Inflammatory macrophage (primary cell): ENCODE data around the gene BCAM.
"Not testable (repeated sequence)": the region's sequence is repeated elsewhere in the genome, so short reads cannot be mapped to it uniquely, and the experiment has no call there.

Experiments used
- DNase-seq, 2 donors: peaks; one replicate each; pipeline ENCODE4 v3.0.0-alpha.2; 2020 to 2022
- total RNA-seq, 18 experiments: gene quantifications; one replicate each; lab custom pipeline; 2026; ENCODE audit warnings: mixed read lengths in 6 of 18, inconsistent platforms in 2 of 18; lab: John Stamatoyannopoulos, UW

BCAM gene, protein sequence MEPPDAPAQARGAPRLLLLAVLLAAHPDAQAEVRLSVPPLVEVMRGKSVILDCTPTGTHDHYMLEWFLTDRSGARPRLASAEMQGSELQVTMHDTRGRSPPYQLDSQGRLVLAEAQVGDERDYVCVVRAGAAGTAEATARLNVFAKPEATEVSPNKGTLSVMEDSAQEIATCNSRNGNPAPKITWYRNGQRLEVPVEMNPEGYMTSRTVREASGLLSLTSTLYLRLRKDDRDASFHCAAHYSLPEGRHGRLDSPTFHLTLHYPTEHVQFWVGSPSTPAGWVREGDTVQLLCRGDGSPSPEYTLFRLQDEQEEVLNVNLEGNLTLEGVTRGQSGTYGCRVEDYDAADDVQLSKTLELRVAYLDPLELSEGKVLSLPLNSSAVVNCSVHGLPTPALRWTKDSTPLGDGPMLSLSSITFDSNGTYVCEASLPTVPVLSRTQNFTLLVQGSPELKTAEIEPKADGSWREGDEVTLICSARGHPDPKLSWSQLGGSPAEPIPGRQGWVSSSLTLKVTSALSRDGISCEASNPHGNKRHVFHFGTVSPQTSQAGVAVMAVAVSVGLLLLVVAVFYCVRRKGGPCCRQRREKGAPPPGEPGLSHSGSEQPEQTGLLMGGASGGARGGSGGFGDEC
- total RNA-seq: 0 to 0.29 (median 0.04) reads per million in 18 experiments

DNA sequence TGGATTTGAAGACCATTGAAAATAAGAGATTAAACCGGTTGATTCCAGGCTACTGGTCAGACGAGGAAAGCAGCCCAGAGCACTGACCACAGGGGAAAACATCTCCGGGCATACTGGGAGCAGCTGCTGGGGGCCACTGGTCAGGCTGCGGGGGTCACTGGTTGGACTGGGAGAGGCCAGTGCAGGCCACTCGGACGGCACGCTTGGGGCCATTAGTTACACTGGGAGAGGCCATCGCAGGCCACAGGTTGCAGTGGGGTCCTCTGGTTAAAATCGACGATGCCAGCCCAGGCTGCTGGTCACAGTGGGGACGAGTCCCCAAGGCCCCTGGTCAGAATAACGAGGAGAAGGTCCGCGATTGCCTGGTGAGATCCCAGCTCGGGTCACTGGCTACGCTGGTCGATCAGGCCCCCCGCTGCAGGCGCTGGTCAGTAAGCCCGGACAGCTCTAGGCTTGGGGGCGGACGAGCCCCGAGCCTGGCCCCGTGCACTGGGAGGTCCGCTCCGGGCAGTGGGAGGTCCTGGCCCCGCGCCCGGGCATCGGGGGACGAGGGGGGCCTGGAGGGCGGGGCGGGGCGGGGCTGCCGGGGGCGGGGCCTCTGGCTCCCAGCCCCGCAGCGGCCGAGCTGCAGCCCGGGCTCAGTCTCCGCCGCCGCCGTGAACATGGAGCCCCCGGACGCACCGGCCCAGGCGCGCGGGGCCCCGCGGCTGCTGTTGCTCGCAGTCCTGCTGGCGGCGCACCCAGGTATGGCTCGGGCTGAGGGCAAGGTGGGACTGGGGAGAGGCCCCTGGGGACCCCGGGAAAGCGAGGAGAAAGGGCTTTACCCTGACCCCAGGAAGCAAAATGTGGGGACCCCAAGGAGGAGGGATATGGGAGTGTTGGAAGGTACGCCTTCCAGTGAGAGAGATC lies at the start of gene BCAM:
BCAM (plus strand) TSS at position 641 of the 909 bp plus-strand sequence; CDS start at position 663, 22 bp downstream.
- peak in 1 of 2 donors; percentile 17 for DNase-seq

- no peak for DNase-seq
These were observed 46.9 kb upstream of the BCAM start for GRCh38 chr19:44762038-44762437.

DNA sequence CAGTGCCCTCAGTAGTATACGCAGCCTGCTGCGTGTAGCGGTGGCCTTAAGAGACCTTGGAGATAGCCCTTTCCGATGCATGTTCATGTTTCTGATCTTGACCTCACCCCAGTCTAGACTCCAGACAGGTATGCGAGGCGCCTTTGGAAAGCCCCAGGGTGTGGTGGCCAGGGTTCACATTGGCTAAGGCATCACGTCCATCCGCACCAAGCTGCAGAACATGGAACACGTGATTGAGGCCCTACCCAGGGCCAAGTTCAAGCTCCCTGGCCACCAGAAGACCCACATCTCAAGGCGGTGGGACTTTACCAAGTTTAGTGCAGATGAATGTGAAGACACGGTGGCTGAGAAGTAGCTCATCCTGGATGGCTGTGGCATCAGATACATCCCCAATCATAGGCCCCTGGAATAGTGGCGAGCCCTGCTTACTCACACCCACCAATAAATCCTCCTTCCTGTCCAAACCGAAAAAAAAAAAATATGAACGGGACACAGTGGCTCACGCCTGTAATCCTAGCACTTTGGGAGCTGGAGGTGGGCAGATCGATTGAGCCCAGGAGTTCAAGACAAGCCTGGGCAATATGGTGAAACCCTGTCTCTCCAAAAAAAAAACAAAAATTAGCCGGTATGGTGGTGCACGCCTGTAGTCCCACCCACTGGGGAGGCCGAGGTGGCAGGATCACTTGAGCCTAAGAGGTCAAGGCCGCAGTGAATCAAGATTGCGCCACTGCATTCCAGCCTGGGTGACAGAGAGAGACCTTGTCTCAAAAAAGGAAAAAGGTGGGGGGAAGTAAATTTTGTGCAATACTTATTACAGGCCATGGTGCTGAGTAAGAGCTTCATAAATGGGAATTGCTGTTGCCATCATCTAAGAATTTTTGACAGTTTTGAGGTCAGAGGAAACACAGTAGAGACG lies 43.6 kb upstream of the BCAM start:
- peak; percentile 86 to 90 for DNase-seq

- DNase-seq: no peak
These were observed 43.0 kb upstream of the BCAM start for GRCh38 chr19:44765949-44766335.

- DNase-seq: peak; percentile 74 to 91
These were observed 41.4 kb upstream of the BCAM start for GRCh38 chr19:44767295-44768180.

DNA sequence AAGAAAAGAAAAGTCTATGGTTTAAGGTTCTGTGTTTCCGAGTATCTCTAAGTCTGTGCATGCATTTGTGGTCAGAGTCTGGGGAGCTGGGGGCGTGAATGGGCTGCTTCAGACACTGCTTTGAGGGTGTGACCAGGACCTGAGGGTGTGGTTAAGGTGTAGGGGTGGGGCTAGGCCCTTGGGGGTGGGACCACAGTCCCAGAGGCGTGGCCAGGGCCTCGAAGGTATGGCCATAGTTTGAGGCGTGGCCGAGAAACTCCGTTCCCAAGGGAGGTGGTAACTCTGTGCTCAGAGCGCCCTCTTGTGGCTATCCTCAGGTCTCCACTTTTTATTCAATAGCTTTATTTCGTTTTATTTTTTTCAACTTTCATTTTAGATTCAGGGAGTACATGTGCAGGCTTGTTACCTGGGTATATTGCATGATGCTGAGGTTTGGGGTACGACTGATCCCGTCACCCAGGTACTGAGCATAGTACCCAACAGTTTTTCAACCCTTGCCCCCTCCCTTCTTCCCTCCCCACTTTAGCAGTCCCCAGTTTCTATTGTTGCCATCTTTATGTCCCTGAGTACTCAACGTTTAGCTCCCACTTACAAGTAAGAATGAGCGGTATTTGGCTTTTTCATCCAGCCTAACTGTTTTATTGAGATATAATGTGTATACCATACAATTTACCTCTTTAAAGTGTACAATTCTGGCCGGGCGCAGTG lies 38.2 kb upstream of the BCAM start:
- DNase-seq: peak; percentile 98 to 99

- not testable (repeated sequence) for DNase-seq
These were observed 36.8 kb upstream of the BCAM start for GRCh38 chr19:44772144-44772543.

DNA sequence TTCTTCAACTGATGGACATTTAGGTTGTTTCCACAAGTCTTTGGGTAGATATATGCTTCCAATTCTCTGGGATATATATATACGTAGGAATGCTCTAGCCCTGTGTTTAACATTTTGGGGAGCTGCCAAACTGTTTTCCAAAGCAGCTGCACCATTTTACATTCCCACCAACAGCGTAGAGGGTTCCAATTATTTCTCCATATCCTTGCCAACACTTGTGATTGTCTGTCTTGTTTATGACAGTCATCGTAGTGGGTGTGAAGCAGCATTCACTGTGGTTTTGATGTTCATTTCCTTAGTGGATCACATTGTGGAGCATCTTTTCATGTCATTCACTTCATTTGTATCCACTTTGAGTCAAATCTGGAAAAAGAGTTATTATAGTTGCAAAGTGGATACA lies 35.9 kb upstream of the BCAM start:
- DNase-seq: no peak

DNA sequence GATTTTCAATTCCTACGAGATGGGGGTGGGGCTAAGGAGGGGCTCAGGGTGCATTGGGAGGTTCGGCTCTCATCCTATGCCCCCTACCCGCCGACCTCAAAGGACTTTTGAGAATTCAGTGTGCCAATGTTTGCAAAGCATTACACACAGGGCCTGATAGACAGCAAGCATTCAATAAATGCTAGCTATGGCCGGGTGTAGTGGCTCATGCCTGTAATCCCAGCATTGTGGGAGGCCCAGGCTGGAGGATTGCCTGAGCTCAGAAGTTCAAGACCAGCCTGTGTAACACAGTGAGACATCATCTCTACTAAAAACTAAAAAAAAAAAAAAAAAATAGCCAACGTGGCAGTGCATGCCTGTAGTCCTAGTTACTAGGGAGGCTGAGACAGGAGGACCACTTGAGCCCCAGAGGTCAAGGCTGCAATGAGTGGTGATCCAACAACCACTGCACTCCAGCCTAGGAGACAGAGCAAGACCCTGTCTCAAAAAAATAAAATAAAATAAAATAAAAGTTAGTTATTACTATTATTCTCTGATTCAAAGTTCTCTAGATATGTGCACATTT lies 33.1 kb upstream of the BCAM start:
- no peak for DNase-seq

DNA sequence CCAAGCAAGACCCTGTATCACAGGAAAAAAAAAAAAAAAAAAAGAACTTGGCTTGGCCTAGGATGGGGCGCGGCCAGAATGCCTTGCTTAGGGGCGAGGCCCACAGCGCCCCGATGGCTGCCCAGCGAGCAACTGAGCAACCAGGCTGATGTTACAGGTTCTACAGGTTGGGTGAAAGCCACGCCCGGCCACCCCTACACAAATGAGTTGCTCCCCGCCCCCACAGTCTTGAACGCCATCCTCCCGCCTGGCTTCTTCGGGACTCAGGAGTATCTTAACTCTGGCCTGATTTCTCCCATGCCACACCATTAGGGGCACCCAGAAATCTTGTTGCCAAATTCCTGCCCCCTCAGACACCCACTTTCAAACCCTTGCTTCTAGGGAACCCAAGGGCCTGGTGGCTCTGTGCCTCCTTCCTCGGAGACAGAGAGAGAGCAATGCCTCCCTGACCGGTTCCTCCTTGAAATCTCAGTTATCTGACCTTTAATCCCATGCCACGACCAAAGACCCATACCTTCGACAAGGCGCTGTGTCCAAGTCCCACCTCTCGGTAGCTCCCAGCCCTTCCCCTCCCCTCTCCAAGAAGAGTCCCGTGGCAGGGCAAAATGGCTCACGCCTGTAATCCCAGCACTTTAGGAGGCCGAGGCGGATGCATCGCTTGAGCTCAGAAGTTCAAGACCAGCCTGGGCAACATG lies 32.4 kb upstream of the BCAM start:
- DNase-seq: no peak

- DNase-seq: no peak
These were observed 31.1 kb upstream of the BCAM start, which contains the start of gene CBLC for GRCh38 chr19:44777715-44778347. Gene CBLC (plus strand): TSS chr19:44777890. CDS start chr19:44777932, 42 bp downstream.

GRCh38 chr19:44779150-44779549 lies 29.8 kb upstream of the BCAM start:
- no peak for DNase-seq

DNA sequence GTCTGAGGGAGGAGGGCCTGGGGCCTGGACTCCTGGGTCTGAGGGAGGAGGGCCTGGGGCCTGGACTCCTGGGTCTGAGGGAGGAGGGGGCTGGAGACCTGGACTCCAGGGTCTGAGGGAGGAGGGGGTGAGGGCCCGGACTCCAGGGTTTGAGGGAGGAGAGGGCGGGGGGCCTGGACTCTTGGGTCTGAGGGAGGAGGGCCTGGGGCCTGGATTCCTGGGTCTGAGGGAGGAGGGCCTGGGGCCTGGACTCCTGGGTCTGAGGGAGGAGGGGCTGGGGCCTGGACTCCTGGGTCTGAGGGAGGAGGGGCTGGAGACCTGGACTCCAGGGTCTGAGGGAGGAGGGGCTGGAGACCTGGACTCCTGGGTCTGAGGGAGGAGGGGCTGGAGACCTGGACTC lies 27.2 kb upstream of the BCAM start:
- not testable (repeated sequence) for DNase-seq

DNA sequence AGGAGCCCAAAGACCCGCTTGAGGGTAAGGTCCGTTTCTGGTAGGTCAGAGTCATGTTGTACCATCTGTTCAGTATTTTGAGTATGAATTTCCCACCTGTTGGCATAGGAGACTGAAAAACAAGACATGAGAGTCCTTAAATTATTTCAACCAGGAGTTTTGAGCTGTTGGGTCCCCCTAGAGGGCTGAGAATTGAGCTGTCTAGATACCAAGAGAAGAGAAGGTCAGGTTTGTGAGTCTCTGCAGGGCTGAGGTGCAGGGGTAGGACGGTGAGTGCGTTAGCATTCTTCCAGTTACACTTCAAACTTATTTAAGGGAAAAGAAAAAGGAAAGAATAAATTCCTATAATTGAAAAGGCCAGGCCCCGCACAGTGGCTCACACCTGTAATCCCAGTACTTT lies 26.2 kb upstream of the BCAM start:
- no peak for DNase-seq

DNA sequence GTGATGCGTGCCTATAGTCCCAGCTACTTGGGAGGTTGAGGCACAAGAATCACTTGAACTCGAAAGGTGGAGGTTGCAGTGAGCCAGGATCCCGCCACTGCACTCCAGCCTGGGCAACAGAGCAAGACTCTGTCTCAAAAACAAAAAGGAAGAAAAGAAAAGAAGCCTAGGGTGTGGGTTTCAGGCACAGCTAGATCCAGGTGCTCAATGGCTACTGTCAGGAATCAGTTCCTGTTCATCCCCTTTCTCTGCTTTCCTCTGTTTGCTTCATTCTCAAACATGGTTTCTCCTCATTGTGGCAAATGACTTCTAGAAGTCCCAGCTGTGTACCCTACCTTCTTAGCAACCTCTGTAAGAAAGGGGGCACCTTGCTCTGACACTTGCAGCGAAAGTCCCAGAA lies 25.4 kb upstream of the BCAM start:
- DNase-seq: no peak

- no peak for DNase-seq
These were observed 23.6 kb upstream of the BCAM start for GRCh38 chr19:44785271-44785670.

DNA sequence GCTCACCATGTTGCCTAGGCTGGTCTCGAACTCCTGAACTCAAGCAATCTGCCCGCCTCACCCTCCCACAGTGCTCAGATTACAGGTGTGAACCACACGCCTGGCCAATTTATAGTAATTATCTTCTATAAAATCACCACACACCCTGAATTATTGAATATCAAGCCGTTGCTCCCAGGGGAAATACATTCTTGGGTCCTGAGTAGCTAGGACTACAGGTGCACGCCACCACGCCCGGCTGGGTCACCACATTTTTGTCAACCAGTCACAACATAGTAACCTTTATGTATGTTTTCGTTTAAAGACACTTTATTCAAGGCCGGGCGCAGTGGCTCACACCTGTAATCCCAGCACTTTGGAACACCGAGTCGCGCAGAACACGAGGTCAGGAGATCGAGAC lies 22.9 kb upstream of the BCAM start:
- DNase-seq: no peak

DNA sequence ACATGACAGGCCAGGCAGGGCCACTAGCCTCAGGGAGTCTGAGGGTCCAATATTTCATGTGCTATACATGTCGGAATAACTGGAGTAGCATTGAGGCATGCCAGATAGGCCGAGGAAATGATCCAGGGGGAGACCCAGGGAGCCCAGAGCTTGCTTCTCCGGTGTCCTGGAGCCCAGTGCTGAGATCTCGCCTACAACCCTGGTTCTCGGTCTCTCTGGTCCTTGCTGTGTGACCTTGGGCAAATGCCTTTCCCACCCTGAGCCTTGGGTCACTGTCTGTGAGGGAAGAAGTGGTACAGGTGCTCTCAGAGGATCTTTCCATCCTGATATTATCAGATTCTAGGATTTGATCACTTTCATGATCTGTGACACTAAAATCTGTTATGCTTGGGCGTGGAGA lies 19.9 kb upstream of the BCAM start:
- no peak for DNase-seq
